ENCODE results near the gene SPACDR.

Gene SPACDR

GRCh38 chr7:100471021-100471420, 7.0 kb upstream of the SPACDR start:
- Histone ChIP-seq H3K4me3 (ENCODE audit: insufficient read depth in 1 of 2, low read depth in 1 of 2, low read length in 2 of 2) (no peak overlapping the region), H3K23ac (ENCODE audit: low read length in 2 of 2) (no peak overlapping the region), H2BK12ac (ENCODE audit: low read length in 2 of 2) (no peak overlapping the region), H2BK5ac (ENCODE audit: low read depth, low read length, poor library complexity, severe bottlenecking) (no peak overlapping the region), H3K9me3 (ENCODE audit: control insufficient read depth, low read length) (no peaks in the 10 kb centered on the region), H3K9ac (ENCODE audit: low read length) (no peak overlapping the region), H3K4ac (ENCODE audit: low read depth in 1 of 2, low read length in 2 of 2) (no peak overlapping the region), H2AK5ac (ENCODE audit: low read length, severe bottlenecking) (no peak overlapping the region), H4K91ac (ENCODE audit: low read length) (no peak overlapping the region), H4K8ac (ENCODE audit: low read length) (no peak overlapping the region), H3K27me3 (ENCODE audit: control insufficient read depth in 1 of 2, insufficient read depth in 1 of 2, low read length in 2 of 2) (no peaks in the 10 kb centered on the region), H3K79me1 (replicated peaks; ENCODE audit: low read length, poor library complexity, severe bottlenecking) (peaks cover 51% of the 10 kb centered on the region), H3K4me2 (ENCODE audit: low read length, poor library complexity, severe bottlenecking) (no peak overlapping the region), H3K4me1 (ENCODE audit: control insufficient read depth, insufficient read depth, low read depth, low read length) (peaks cover 25% of the 10 kb centered on the region), H3K36me3 (ENCODE audit: control insufficient read depth in 1 of 2, insufficient read depth in 2 of 2, low read depth in 1 of 2, low read length in 2 of 2) (peaks cover 60 to 76% of the 10 kb centered on the region in 2 experiments), H2BK120ac (ENCODE audit: low read depth, low read length) (no peak overlapping the region), H3K18ac (ENCODE audit: low read depth in 1 of 2, low read length in 2 of 2) (no peak overlapping the region), H3K14ac (ENCODE audit: low read length in 2 of 2) (no peak overlapping the region), H3K27ac (ENCODE audit: low read length, poor library complexity, severe bottlenecking) (no peak overlapping the region), H2BK15ac (ENCODE audit: low read depth, poor library complexity, severe bottlenecking) (peak overlapping the region; percentile 15), H2AFZ (ENCODE audit: low read depth, low read length) (no peak overlapping the region)
- DNase-seq = no peak
- WGBS = 87% methylated on average over 4 of the region's 4 CpGs

- no peaks in the 10 kb centered on the region for H3K9me3 ChIP-seq (ENCODE audit: control insufficient read depth, low read length)
- H3K27me3 ChIP-seq (ENCODE audit: control insufficient read depth in 1 of 2, insufficient read depth in 1 of 2, low read length in 2 of 2) = no peaks in the 10 kb centered on the region
- no peak overlapping the region for H3K4me2 ChIP-seq (ENCODE audit: low read length, poor library complexity, severe bottlenecking)
- H3K14ac ChIP-seq (ENCODE audit: low read length in 2 of 2) = no peak overlapping the region
- no peak overlapping the region for H3K27ac ChIP-seq (ENCODE audit: low read length, poor library complexity, severe bottlenecking)
- H2AFZ ChIP-seq (ENCODE audit: low read depth, low read length) = no peak overlapping the region
- H3K4me3 ChIP-seq (ENCODE audit: insufficient read depth in 1 of 2, low read depth in 1 of 2, low read length in 2 of 2) = no peak overlapping the region
- 36% methylated on average over 11 of the region's 13 CpGs for WGBS
- peaks cover 58 to 71% of the 10 kb centered on the region in 2 experiments for H3K36me3 ChIP-seq (ENCODE audit: control insufficient read depth in 1 of 2, insufficient read depth in 2 of 2, low read depth in 1 of 2, low read length in 2 of 2)
- peak overlapping the region; percentile 5 for H4K8ac ChIP-seq (ENCODE audit: low read length)
- no peak overlapping the region for H3K18ac ChIP-seq (ENCODE audit: low read depth in 1 of 2, low read length in 2 of 2)
- DNase-seq = peak; percentile 71
- H4K91ac ChIP-seq (ENCODE audit: low read length) = peak overlapping the region; percentile 43
- no peak overlapping the region for H2BK120ac ChIP-seq (ENCODE audit: low read depth, low read length)
- peaks cover 26% of the 10 kb centered on the region for H3K4me1 ChIP-seq (ENCODE audit: control insufficient read depth, insufficient read depth, low read depth, low read length)
- no peak overlapping the region for H2AK5ac ChIP-seq (ENCODE audit: low read length, severe bottlenecking)
- H3K9ac ChIP-seq (ENCODE audit: low read length) = no peak overlapping the region
- H3K23ac ChIP-seq (ENCODE audit: low read length in 2 of 2) = no peak overlapping the region
- no peak overlapping the region for H2BK15ac ChIP-seq (ENCODE audit: low read depth, poor library complexity, severe bottlenecking)
- no peak overlapping the region for H2BK5ac ChIP-seq (ENCODE audit: low read depth, low read length, poor library complexity, severe bottlenecking)
- H2BK12ac ChIP-seq (ENCODE audit: low read length in 2 of 2) = no peak overlapping the region
- peaks cover 43% of the 10 kb centered on the region for H3K79me1 ChIP-seq (replicated peaks; ENCODE audit: low read length, poor library complexity, severe bottlenecking)
- no peak overlapping the region for H3K4ac ChIP-seq (ENCODE audit: low read depth in 1 of 2, low read length in 2 of 2)
Observed at GRCh38 chr7:100469227-100470044, 5.4 kb upstream of the SPACDR start.

GRCh38 chr7:100467638-100468373, 3.7 kb upstream of the SPACDR start:
- H2BK5ac ChIP-seq (ENCODE audit: low read depth, low read length, poor library complexity, severe bottlenecking) = no peak overlapping the region
- no peak overlapping the region for H3K4ac ChIP-seq (ENCODE audit: low read depth in 1 of 2, low read length in 2 of 2)
- 98% methylated on average over 20 of the region's 22 CpGs for WGBS
- H3K18ac ChIP-seq (ENCODE audit: low read depth in 1 of 2, low read length in 2 of 2) = no peak overlapping the region
- H4K91ac ChIP-seq (ENCODE audit: low read length) = no peak overlapping the region
- peaks cover 27% of the 10 kb centered on the region for H3K4me1 ChIP-seq (ENCODE audit: control insufficient read depth, insufficient read depth, low read depth, low read length)
- H2BK12ac ChIP-seq (ENCODE audit: low read length in 2 of 2) = no peak overlapping the region
- H2AFZ ChIP-seq (ENCODE audit: low read depth, low read length) = no peak overlapping the region
- no peak overlapping the region for H3K4me2 ChIP-seq (ENCODE audit: low read length, poor library complexity, severe bottlenecking)
- peaks cover 33% of the 10 kb centered on the region for H3K79me1 ChIP-seq (replicated peaks; ENCODE audit: low read length, poor library complexity, severe bottlenecking)
- H3K27ac ChIP-seq (ENCODE audit: low read length, poor library complexity, severe bottlenecking) = no peak overlapping the region
- no peak overlapping the region for H2AK5ac ChIP-seq (ENCODE audit: low read length, severe bottlenecking)
- no peak for DNase-seq
- H3K36me3 ChIP-seq (ENCODE audit: control insufficient read depth in 1 of 2, insufficient read depth in 2 of 2, low read depth in 1 of 2, low read length in 2 of 2) = peaks cover 45 to 61% of the 10 kb centered on the region in 2 experiments
- no peak overlapping the region for H2BK120ac ChIP-seq (ENCODE audit: low read depth, low read length)
- no peak overlapping the region for H3K9ac ChIP-seq (ENCODE audit: low read length)
- no peak overlapping the region for H3K4me3 ChIP-seq (ENCODE audit: insufficient read depth in 1 of 2, low read depth in 1 of 2, low read length in 2 of 2)
- no peak overlapping the region for H4K8ac ChIP-seq (ENCODE audit: low read length)
- no peaks in the 10 kb centered on the region for H3K9me3 ChIP-seq (ENCODE audit: control insufficient read depth, low read length)
- H3K14ac ChIP-seq (ENCODE audit: low read length in 2 of 2) = no peak overlapping the region
- H3K27me3 ChIP-seq (ENCODE audit: control insufficient read depth in 1 of 2, insufficient read depth in 1 of 2, low read length in 2 of 2) = no peaks in the 10 kb centered on the region
- no peak overlapping the region for H2BK15ac ChIP-seq (ENCODE audit: low read depth, poor library complexity, severe bottlenecking)
- H3K23ac ChIP-seq (ENCODE audit: low read length in 2 of 2) = no peak overlapping the region
